GM12891 (cell line): Measurements from ENCODE around the gene PHETA2.

ENCODE experiments used
- POLR2A ChIP-seq: IDR thresholded peaks from 2 replicates; pipeline ENCODE4 v1.6.1; 2011; ENCODE audit warnings: low read depth, low read length, control low read depth
- SPI1 ChIP-seq: IDR thresholded peaks from 2 replicates; pipeline ENCODE4 v1.6.1; 2011; ENCODE audit warnings: low read depth, low read length, control low read depth

DNA sequence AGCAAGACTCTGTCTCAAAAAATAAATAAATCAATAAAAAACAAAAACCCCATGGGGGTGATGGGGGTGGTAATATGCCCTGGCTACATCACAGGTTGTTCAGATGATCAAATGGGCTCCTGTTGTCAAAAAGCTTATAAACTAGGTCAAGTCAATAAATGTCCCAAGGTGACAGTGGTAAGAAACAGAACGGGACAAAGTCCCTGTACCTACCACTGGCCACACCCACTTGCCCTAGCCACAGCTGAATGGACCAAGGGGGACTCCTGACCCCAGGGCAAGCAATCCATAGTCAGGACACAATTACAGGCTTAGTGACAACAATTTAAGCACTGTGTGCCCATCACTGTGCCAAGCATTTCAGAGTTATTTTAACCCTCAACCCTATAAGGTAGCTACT is 9.4 kb upstream of the PHETA2 start:
- TF ChIP-seq POLR2A, result no peak
- no peak for TF ChIP-seq SPI1
